OCI-LY7 (cell line): Measurements from ENCODE around the gene PRRT4. TPM values are rescaled to one million over a fixed set of nuclear protein-coding genes. Genes with fewer than 3 reads are reported as not detected.

Source experiments
- BruUV-seq: library from RNA; stranded (reverse); fragments of 400-500 nt; replicated peaks from 2 replicates; lab custom pipeline; 2021; lab: Mats Ljungman, UMichigan
- CTCF ChIA-PET: fragments of 300-600 bp; sonication (Branson Sonifier 250); formaldehyde crosslinking; loops from one replicate; lab custom pipeline; 2022; ENCODE audit warnings: antibody characterized with exemption; ENCODE audit not compliant: unreplicated experiment; lab: Charles Lee
- POLR2A ChIA-PET: fragments of 300-600 bp; sonication (Branson Sonifier 250); formaldehyde crosslinking; loops from one replicate; lab custom pipeline; 2022; ENCODE audit warnings: antibody characterized with exemption; lab: Charles Lee
- DNase-seq: peaks from one replicate; pipeline ENCODE4 v3.0.0-alpha.2; 2015; ENCODE audit warnings: low spot score
- H2AFZ ChIP-seq: fragments of 200-600 bp; sonication (generic), shearing (Covaris generic); 2 replicates; pipeline ENCODE4 v1.6.1; 2014; ENCODE audit warnings: mild to moderate bottlenecking, antibody characterized with exemption, low read length, moderate library complexity
- H3K27ac ChIP-seq: fragments of 200-600 bp; sonication (generic); 2 replicates; pipeline ENCODE4 v1.5.1; 2014; ENCODE audit warnings: mixed run types, low read depth, mild to moderate bottlenecking, moderate library complexity, low read length, inconsistent platforms; ENCODE audit not compliant: poor library complexity, severe bottlenecking
- H3K36me3 ChIP-seq: fragments of 200-600 bp; sonication (generic); 2 replicates; pipeline ENCODE4 v1.6.1; 2014; ENCODE audit warnings: mild to moderate bottlenecking, antibody characterized with exemption, low read length, moderate library complexity, mixed read lengths; ENCODE audit not compliant: insufficient read depth
- H3K4me1 ChIP-seq: fragments of 200-600 bp; sonication (generic); 2 replicates; pipeline ENCODE4 v1.5.1; 2014; ENCODE audit warnings: mild to moderate bottlenecking, low read length; ENCODE audit not compliant: insufficient read depth, poor library complexity, severe bottlenecking
- H3K4me2 ChIP-seq: fragments of 200-600 bp; sonication (generic); 2 replicates; pipeline ENCODE4 v1.6.1; 2014; ENCODE audit warnings: mild to moderate bottlenecking, low read length
- H3K4me3 ChIP-seq: fragments of 200-600 bp; sonication (generic); 2 replicates; pipeline ENCODE4 v1.5.1; 2014; ENCODE audit warnings: mild to moderate bottlenecking, low read depth, low read length; ENCODE audit not compliant: poor library complexity, severe bottlenecking
- H3K79me2 ChIP-seq: fragments of 200-600 bp; sonication (generic); 2 replicates; pipeline ENCODE4 v1.6.1; 2016; ENCODE audit warnings: low read depth, mild to moderate bottlenecking, low read length, moderate library complexity, mixed read lengths; ENCODE audit not compliant: insufficient read depth
- H3K9me2 ChIP-seq: fragments of 200-600 bp; sonication (generic); 2 replicates; pipeline ENCODE4 v1.6.1; 2016; ENCODE audit warnings: mild to moderate bottlenecking, low read length, mixed read lengths; ENCODE audit not compliant: insufficient read depth
- H3K9me3 ChIP-seq: fragments of 200-600 bp; sonication (generic); 2 replicates; pipeline ENCODE4 v1.6.1; 2014; ENCODE audit warnings: mild to moderate bottlenecking, mixed run types, low read length, mixed read lengths
- H4K20me1 ChIP-seq: fragments of 200-600 bp; sonication (generic); 2 replicates; pipeline ENCODE4 v1.6.1; 2014; ENCODE audit warnings: mild to moderate bottlenecking, antibody characterized with exemption, low read length, moderate library complexity, mixed read lengths; ENCODE audit not compliant: insufficient read depth
- CTCF ChIP-seq: fragments of 200-600 bp; sonication (generic); conservative IDR thresholded peaks from 2 replicates; pipeline ENCODE4 v1.5.1; 2014; ENCODE audit warnings: mild to moderate bottlenecking, antibody characterized with exemption, low read length, moderate library complexity, mixed read lengths
- EZH2phosphoT487 ChIP-seq: fragments of 200-600 bp; sonication (generic); IDR thresholded peaks from 2 replicates; pipeline ENCODE4 v1.6.1; 2018; ENCODE audit warnings: low read depth, borderline replicate concordance, mild to moderate bottlenecking, mixed run types, antibody characterized with exemption, low read length, moderate library complexity, mixed read lengths
- intact Hi-C: fragments of 100-400 bp; cut with micrococcal nuclease; formaldehyde crosslinking; loops from one replicate; pipeline ENCODE4 v1.10.0; 2022; ENCODE audit not compliant: unreplicated experiment
- total RNA-seq, 2 experiments: library from RNA; depleted of rRNA in 1 of 2; stranded (reverse); fragments of >200 nt in 1 of 2; shearing (Covaris generic) in 1 of 2; gene quantifications; 2 replicates each; pipeline ENCODE4 v1.2.3, GENCODE V29; 2014 to 2022

The PRRT4 gene
- total RNA-seq, 2 experiments from 2014 or later, result not detected

GRCh38 chr7:128398016-128398840, 36.7 kb upstream of the PRRT4 start:
- no peaks in the 10 kb centered on the region for H4K20me1 ChIP-seq
- peak; percentile 24 for DNase-seq
- H3K36me3 ChIP-seq, result peaks cover 71% of the 10 kb centered on the region
- no peaks in the 10 kb centered on the region for H3K9me2 ChIP-seq
- H3K79me2 ChIP-seq, result no peaks in the 10 kb centered on the region
- no peak overlapping the region for H2AFZ ChIP-seq
- POLR2A ChIA-PET, result interaction anchor here (0.7 kb wide), 1 partner anchor 17 kb away, joined by 4 read pairs; no protein-coding TSS in a partner anchor
- H3K4me2 ChIP-seq, result no peak overlapping the region
- no TSS peak for BruUV-seq
- no peaks in the 10 kb centered on the region for H3K4me1 ChIP-seq
- CTCF ChIA-PET, result interaction anchor here (1.1 kb wide), 1 partner anchor 63 kb away, joined by 3 read pairs; no protein-coding TSS in a partner anchor
- no peak overlapping the region for H3K4me3 ChIP-seq
- no peaks in the 10 kb centered on the region for H3K9me3 ChIP-seq
- TF ChIP-seq CTCF (peak; percentile 94), EZH2phosphoT487 (no peak)
- intact Hi-C loops, result loop anchor here (1.0 kb wide), 1 partner anchor 27 kb away; no protein-coding TSS in a partner anchor
- H3K27ac ChIP-seq, result no peak overlapping the region

DNA sequence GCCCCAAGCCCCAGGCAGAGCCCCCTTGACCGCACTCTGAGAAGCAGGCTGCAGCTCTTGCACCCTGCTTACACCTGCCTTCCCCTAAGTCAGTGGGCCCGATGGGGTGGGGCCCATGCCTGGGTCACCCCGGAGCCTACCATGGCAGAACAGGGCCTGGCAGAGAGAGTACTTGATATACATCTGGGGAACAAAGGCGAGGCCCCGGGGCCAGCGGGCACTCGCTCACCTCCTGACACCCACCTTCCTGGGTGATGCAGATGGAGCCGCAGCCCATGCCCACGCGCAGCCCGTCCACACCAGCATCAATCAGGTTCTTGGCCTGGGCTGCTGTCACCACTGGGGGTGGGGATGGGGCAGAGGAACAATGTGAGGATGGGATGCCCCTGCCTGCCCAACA, 34.9 kb upstream of the PRRT4 start:
- ChIA-PET POLR2A (no interaction called here), CTCF (no interaction called here)
- Histone ChIP-seq H2AFZ (no peak overlapping the region), H3K9me3 (no peaks in the 10 kb centered on the region), H3K36me3 (peaks cover 71% of the 10 kb centered on the region), H3K79me2 (no peaks in the 10 kb centered on the region), H3K9me2 (no peaks in the 10 kb centered on the region), H3K4me2 (no peak overlapping the region), H3K27ac (no peak overlapping the region), H4K20me1 (no peaks in the 10 kb centered on the region), H3K4me1 (no peaks in the 10 kb centered on the region), H3K4me3 (no peak overlapping the region)
- intact Hi-C loops, result no loop called here
- no TSS peak for BruUV-seq
- no peak for DNase-seq
- TF ChIP-seq EZH2phosphoT487, result no peak
- no peak for TF ChIP-seq CTCF

- no peak overlapping the region for H3K27ac ChIP-seq
- H3K4me2 ChIP-seq, result no peak overlapping the region
- H3K36me3 ChIP-seq, result peaks cover 65% of the 10 kb centered on the region
- TF ChIP-seq EZH2phosphoT487 (no peak), CTCF (peak; percentile 57)
- H4K20me1 ChIP-seq, result no peaks in the 10 kb centered on the region
- POLR2A ChIA-PET, result interaction anchor here (0.5 kb wide), 1 partner anchor 27 kb away, joined by 3 read pairs; no protein-coding TSS in a partner anchor
- H3K79me2 ChIP-seq, result no peaks in the 10 kb centered on the region
- CTCF ChIA-PET, result no interaction called here
- H3K4me1 ChIP-seq, result no peaks in the 10 kb centered on the region
- no peak overlapping the region for H2AFZ ChIP-seq
- intact Hi-C loops, result no loop called here
- no peaks in the 10 kb centered on the region for H3K9me2 ChIP-seq
- no peak for DNase-seq
- BruUV-seq, result no TSS peak
- H3K9me3 ChIP-seq, result no peaks in the 10 kb centered on the region
- no peak overlapping the region for H3K4me3 ChIP-seq
Observed at GRCh38 chr7:128395748-128396147, 34.3 kb upstream of the PRRT4 start.
